ENCODE measurements around the gene BACH2.
A peak's percentile ranks its signal among the peaks of the same experiment; 100 is the strongest.

BACH2 gene

DNA sequence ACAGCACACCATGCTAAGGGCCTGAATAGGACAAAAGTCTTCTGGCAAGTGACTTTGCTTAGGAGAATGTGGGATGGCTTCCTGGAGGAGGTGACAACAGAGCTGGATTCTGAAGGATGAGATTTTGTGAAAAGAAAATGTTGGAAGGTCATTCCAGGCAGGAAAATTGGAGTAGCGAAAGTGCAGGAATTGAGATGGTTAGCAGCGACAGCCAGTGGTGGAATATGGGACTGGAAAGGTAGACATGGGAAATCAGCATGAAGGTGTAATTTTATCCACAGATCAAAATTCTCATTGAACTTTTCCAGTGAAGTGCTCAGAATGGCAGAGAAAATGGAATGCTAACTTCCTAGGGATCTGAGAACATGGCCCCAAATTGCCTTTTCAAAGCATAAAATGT, 5.7 kb upstream of the BACH2 start:
- TF ChIP-seq, protein P1, sequence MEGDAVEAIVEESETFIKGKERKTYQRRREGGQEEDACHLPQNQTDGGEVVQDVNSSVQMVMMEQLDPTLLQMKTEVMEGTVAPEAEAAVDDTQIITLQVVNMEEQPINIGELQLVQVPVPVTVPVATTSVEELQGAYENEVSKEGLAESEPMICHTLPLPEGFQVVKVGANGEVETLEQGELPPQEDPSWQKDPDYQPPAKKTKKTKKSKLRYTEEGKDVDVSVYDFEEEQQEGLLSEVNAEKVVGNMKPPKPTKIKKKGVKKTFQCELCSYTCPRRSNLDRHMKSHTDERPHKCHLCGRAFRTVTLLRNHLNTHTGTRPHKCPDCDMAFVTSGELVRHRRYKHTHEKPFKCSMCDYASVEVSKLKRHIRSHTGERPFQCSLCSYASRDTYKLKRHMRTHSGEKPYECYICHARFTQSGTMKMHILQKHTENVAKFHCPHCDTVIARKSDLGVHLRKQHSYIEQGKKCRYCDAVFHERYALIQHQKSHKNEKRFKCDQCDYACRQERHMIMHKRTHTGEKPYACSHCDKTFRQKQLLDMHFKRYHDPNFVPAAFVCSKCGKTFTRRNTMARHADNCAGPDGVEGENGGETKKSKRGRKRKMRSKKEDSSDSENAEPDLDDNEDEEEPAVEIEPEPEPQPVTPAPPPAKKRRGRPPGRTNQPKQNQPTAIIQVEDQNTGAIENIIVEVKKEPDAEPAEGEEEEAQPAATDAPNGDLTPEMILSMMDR (IDR thresholded peaks at IDR 0.05; ENCODE audit: insufficient read depth, low read depth, low read length, missing control alignments) = no peak
- H3K4me3 ChIP-seq (ENCODE audit: low read depth, low read length) = no peak overlapping the region
- DNase-seq (ENCODE audit: low read depth) = no peak

DNA sequence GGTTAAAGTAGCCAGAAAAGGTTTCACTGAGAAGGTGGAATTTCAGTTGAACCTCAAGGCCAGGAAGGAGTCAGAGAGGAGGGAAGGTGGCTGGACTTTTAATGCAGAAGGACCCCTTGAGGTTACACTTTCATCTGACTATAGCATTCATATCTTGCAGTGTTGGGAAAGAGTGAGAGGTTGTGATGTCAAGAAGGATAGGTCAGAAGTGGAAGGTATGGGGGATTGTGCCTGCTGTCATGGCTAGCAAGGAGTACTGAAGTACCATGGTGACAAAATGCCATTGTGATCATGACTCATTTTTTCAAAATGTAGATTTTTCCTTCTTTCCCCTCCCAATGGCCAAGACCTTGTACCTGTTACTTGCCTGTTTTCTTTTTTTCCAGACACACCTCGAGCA, 5.2 kb upstream of the BACH2 start:
- TF ChIP-seq, protein P1 (IDR thresholded peaks at IDR 0.05; ENCODE audit: insufficient read depth, low read depth, low read length, missing control alignments) = no peak
- no peak overlapping the region for H3K4me3 ChIP-seq (ENCODE audit: low read depth, low read length)
- no peak for DNase-seq (ENCODE audit: low read depth)

DNA sequence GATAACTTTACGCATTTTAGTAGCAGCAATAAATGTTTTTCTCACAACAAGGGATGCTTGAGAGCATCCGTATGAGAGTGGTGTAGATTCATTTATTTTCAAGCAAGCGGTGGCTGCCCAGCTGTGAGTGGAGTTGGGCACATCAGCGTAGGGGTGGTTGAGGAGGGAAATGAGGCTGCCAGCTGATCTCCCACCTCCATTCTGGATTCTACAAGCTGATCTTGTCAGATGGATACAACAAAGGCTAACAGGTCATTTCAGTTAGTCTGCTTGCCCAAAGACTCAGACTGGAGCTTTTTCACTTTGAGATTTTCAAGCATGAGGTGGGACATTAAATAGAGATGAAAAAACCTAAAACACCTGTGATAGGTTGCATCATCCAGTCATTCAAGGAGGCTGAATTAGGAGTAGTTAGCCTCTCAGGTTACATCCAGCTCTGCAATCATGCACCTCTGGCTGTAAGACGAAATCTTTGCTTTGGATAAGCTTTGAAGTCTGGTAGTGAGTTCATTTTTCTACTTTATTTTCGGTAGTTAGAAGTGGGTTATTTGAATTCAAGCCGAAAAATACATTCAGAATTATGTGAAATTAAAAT, 1.9 kb upstream of the BACH2 start:
- DNase-seq (ENCODE audit: low read depth) = no peak
- H3K4me3 ChIP-seq (ENCODE audit: low read depth, low read length) = no peak overlapping the region
- TF ChIP-seq, protein P1 (IDR thresholded peaks at IDR 0.05; ENCODE audit: insufficient read depth, low read depth, low read length, missing control alignments) = no peak

DNA sequence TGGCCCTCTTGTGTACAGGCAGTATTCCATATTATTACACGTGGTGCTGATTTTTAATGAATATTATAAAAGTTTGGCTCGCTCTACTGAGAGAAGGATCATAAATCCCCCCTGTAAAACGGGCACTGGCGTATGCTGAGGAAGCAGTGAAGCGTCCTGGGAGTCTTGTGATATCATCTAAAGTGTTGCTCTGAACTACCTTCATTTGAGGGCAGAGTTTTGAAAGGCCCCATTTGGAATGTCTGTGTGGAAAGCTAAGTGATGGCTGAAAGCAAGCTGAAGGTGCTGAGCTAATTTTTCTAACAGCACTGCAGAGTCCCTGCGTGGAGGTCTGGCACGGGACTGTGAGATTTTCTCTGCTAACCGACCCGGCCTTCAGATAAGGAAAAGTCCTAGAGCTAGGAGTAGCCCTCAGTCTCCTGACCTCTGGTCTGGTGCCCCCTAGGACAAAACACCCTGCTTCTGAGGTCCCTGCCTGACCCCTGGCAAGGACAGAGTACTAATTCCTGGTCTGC, 1.3 kb upstream of the BACH2 start:
- H3K4me3 ChIP-seq (ENCODE audit: low read depth, low read length) = no peak overlapping the region
- no peak for DNase-seq (ENCODE audit: low read depth)
- TF ChIP-seq, protein P1 (IDR thresholded peaks at IDR 0.05; ENCODE audit: insufficient read depth, low read depth, low read length, missing control alignments) = no peak

DNA sequence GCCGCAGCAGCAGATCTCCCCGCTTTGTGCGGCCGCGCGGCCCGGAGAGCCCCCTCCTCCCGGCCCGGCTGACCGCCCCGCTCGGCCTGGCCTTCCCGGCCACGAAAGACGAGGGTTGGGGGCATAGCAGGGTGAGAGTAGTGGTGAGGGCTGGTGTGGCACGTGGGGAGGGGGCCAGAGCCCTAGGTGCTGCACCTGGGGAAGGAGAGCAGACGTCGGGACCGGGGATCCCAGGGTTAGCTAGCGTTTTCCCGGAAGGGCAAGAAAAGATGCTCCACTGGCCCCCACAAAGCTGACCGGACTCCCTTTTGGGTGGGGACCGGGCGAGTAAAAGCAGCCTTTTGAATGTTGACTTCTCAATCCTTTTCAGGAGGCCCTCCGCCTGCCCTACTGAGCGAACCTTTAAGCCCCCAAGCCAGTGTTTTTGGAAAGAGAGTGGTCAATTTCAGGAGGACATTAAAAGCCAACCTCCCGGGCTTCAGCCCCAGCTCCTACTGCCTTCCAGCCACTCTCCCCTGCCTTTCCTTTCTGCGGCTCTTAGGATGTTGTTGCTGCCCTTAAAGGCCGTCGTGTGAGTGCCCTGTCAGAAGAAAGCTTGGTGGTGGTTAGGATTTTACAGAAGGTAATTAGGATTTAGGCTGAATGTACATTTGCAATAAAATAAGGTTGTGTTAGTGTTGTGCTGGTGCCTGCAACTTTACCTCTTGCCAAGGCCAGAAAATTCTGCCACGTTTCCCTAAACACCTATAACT, 648 bp upstream of the BACH2 start:
- peak overlapping the region; percentile 17; the same call in 1 of the 2 replicates for H3K4me3 ChIP-seq (ENCODE audit: low read depth, low read length)
- TF ChIP-seq, protein P1 (IDR thresholded peaks at IDR 0.05; ENCODE audit: insufficient read depth, low read depth, low read length, missing control alignments) = no peak
- DNase-seq (ENCODE audit: low read depth) = no peak

DNA sequence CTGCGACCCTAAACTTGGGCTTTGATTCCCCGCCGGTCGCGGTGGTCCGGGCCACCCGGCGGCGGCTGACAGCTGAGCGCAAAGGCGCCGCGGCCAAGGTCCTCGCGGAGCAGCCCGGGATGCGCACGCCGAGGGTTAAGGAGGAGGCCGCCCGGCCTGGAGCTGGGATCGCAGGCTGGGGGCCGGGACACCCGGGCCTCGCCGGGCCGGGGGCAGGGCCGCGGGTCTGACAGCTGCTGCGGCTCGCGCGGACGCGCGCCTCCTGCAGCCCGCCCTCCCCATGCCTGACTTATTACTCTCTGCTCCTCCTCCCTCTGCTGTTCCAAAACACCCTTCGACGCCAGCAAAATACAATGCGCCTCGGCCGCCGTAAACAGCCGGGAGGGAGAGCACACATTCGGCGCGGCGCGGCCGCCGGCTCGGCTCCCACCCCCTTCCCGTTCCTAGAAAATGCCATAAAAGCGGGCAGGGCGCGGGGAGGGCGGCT, 746 bp downstream of the BACH2 start:
- DNase-seq (ENCODE audit: low read depth) = peak; percentile 55
- TF ChIP-seq, protein P1 (IDR thresholded peaks at IDR 0.05; ENCODE audit: insufficient read depth, low read depth, low read length, missing control alignments) = no peak
- peak overlapping the region; percentile 51 for H3K4me3 ChIP-seq (ENCODE audit: low read depth, low read length)
